ENCODE results near the gene HLA-DMA. TPM values are rescaled to one million over a fixed set of nuclear protein-coding genes. Genes with fewer than 3 reads are reported as not detected.
A peak's percentile ranks its signal among the peaks of the same experiment; 100 is the strongest.

The HLA-DMA gene
- total and polyA plus RNA-seq, 2 of the 8 experiments (the other 6 are each of a cell fraction or from before 2014, with no cell fraction given): 13.3 to 23.1 TPM

GRCh38 chr6:32971242-32971580 lies 18.3 kb upstream of the HLA-DMA start:
- Histone ChIP-seq H3K36me3 (ENCODE audit: control insufficient read depth in 2 of 4, insufficient read depth in 4 of 4, low read length in 3 of 4) (peaks cover 20 to 42% (median 30%) of the 10 kb centered on the region in 4 experiments), H2AFZ (ENCODE audit: low read length) (no peak overlapping the region), H3K4ac (replicated peaks; ENCODE audit: insufficient read length, low read depth, low read length) (peak overlapping the region; percentile 99), H3K27me3 (replicated peaks in 1 of 4; ENCODE audit: control insufficient read depth in 3 of 4, extremely low read depth in 1 of 4, insufficient read depth in 3 of 4, low read length in 3 of 4) (no peaks in the 10 kb centered on the region), H3K4me2 (ENCODE audit: insufficient read depth in 1 of 2, low read depth in 2 of 2, low read length in 2 of 2) (peak overlapping the region; percentile 75 to 90), H3K27ac (ENCODE audit: low read depth, low read length) (peak overlapping the region; percentile 99), H3K14ac (ENCODE audit: insufficient read length) (peak overlapping the region; percentile 70), H3K56ac (replicated peaks; ENCODE audit: insufficient read length, low read depth, low read length) (peak overlapping the region; percentile 91), H3K4me3 (ENCODE audit: extremely low read depth in 1 of 4, insufficient read depth in 2 of 4, low read depth in 3 of 4, low read length in 4 of 4) (peak overlapping the region; percentile 90 to 99 (median 98)), H3K79me2 (ENCODE audit: control insufficient read depth in 1 of 2, insufficient read depth in 2 of 2, low read length in 2 of 2) (peaks cover 38 to 79% of the 10 kb centered on the region in 2 experiments), H4K20me1 (replicated peaks in 1 of 2; ENCODE audit: control insufficient read depth in 1 of 2, insufficient read depth in 2 of 2, low read length in 2 of 2) (peaks cover 35 to 38% of the 10 kb centered on the region in 2 experiments), H2BK12ac (ENCODE audit: low read depth, low read length) (peak overlapping the region; percentile 96; the same call in 1 of the 2 replicates), H4K8ac (ENCODE audit: extremely low read depth, insufficient read depth, low read length) (peak overlapping the region; percentile 97; the same call in 1 of the 2 replicates), H3K79me1 (ENCODE audit: low read depth, low read length) (peaks cover 3% of the 10 kb centered on the region), H3K23me2 (ENCODE audit: low read depth, low read length) (peaks cover 22% of the 10 kb centered on the region), H3K9me3 (ENCODE audit: insufficient read depth in 2 of 2, low read depth in 1 of 2, low read length in 1 of 2) (no peaks in the 10 kb centered on the region; a peak in 2 of 4 replicates), H2BK120ac (replicated peaks; ENCODE audit: low read depth, low read length) (peak overlapping the region; percentile 49), H3K18ac (ENCODE audit: extremely low read depth, low read length) (peak overlapping the region; percentile 97), H4K5ac (ENCODE audit: insufficient read length, low read depth, low read length) (peak overlapping the region; percentile 96), H3K23ac (ENCODE audit: insufficient read length) (no peak overlapping the region), H2BK5ac (ENCODE audit: low read depth, low read length) (peak overlapping the region; percentile 100), H4K91ac (replicated peaks; ENCODE audit: insufficient read length, low read length) (peak overlapping the region; percentile 92), H2BK15ac (ENCODE audit: low read length) (no peak overlapping the region), H3K4me1 (replicated peaks in 1 of 4; ENCODE audit: control insufficient read depth in 3 of 4, insufficient read depth in 4 of 4, low read length in 3 of 4) (peaks cover 0 to 14% (median 7%) of the 10 kb centered on the region in 4 experiments; a peak in 5 of 7 replicates), H2AK5ac (ENCODE audit: low read depth, low read length) (peak overlapping the region; percentile 93; the same call in 1 of the 2 replicates), H3K9ac (replicated peaks in 1 of 4; ENCODE audit: extremely low read depth in 1 of 4, low read depth in 3 of 4, low read length in 3 of 4) (peak overlapping the region; percentile 92 to 100 (median 96)), H2BK20ac (ENCODE audit: low read length) (no peak overlapping the region)
- ChIA-PET CTCF (ENCODE audit: partially characterized antibody) (interaction anchor here (0.7 to 14.6 kb wide), 10 partner anchors 12 to 1164 kb away, joined by 3 to 110 read pairs (median 4); partner anchors contain the start of genes B3GALT4, GPSM3, HLA-DMA and TAP2), POLR2A (ENCODE audit: partially characterized antibody) (interaction anchor here (0.7 to 33.3 kb wide), 80 partner anchors 5 to 1307 kb away, joined by 3 to 1158 read pairs (median 5); partner anchors contain the start of genes ATF6B, B3GALT4, BRD2 and GPANK1)
- FAIRE-seq (no peak), DNase-seq (ENCODE audit: low read depth in 1 of 2, low spot score in 2 of 2) (no peak)
- 2% methylated on average over 15 of the region's 15 CpGs; no CpG with 5 or more reads in 1 of the 2 experiments for WGBS, 2 experiments (ENCODE audit: extremely low coverage in 1 of 2, insufficient coverage in 1 of 2, insufficient read length in 1 of 2, insufficient replicate concordance in 2 of 2, low coverage in 1 of 2, low lambda C conversion rate in 2 of 2, missing lambda C conversion rate in 1 of 2)
- TF ChIP-seq POLR2A (IDR thresholded peaks at IDR 0.05; ENCODE audit: control extremely low read depth in 1 of 2, low read depth in 2 of 2, low read length in 2 of 2) (peak in 1 of 2 experiments; percentile 45; a peak in 1 of 3 replicates), SAP30 (IDR thresholded peaks at IDR 0.05; ENCODE audit: insufficient read depth, insufficient replicate concordance, low read length) (peak; percentile 4), TAF1 (IDR thresholded peaks at IDR 0.05; ENCODE audit: low read depth, low read length) (no peak; the same call in 1 of the 2 replicates), CHD1 (IDR thresholded peaks at IDR 0.05; ENCODE audit: low read depth, low read length) (peak; percentile 87)

Data from H1 (cell line).